CD4-positive, alpha-beta T cell treated with Interleukin-6 at 100 ng/mL for 8 hours (primary cell): ENCODE data around the gene RNF10.
"Not testable (repeated sequence)": the region's sequence is repeated elsewhere in the genome, so short reads cannot be mapped to it uniquely, and the experiment has no call there.

Source experiments
- DNase-seq: peaks from one replicate; pipeline ENCODE4 v3.0.0-alpha.2; 2020; ENCODE audit warnings: mixed read lengths, low spot score

Gene RNF10

DNA sequence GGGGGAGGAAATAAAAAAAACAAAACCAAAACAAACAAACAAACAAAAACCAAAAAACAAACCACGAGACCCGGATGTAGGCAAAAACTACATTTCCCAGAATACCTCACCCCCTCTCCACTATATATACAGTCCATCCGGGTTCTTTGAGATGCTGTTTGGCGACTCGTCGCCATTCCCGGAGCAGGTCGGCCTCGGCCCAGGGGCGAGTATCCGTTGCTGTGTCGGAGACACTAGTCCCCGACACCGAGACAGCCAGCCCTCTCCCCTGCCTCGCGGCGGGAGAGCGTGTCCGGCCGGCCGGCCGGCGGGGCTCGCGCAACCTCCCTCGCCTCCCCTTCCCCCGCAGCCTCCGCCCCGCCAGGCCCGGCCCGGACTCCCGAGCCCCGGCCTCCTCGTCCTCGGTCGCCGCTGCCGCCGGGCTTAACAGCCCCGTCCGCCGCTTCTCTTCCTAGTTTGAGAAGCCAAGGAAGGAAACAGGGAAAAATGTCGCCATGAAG is at the start of gene RNF10:
TSS of gene RNF10 (plus strand) at position 154 of the 500 bp plus-strand sequence. CDS start 456 bp downstream, outside the sequence.
- DNase-seq = peak; percentile 83

GRCh38 chr12:120485961-120486881 is 47.9 kb upstream of the RNF10 start:
- DNase-seq = no peak

GRCh38 chr12:120487552-120487951 is 46.6 kb upstream of the RNF10 start:
- not testable (repeated sequence) for DNase-seq

- DNase-seq = no peak
Observed at GRCh38 chr12:120488057-120488640, 46.0 kb upstream of the RNF10 start.

DNA sequence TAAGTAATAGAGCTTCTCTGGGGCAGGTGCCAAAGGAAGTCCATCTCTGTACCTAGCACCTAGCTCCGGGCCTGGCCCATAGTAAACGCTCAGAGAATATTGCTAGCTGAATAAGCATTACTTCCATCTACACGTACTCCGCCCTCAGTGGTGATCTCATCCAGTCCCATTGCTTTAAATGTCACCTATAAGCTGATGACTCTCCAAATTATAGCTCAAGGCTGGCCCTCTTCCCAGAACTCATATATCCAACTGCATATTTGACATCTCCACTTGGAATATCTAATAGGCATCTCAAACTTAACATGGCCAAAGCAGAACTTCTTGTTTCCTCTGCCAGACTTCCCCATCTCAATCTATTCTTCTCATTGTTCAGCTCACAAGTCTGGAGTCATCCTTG is 45.1 kb upstream of the RNF10 start:
- no peak for DNase-seq

- no peak for DNase-seq
Observed at GRCh38 chr12:120490325-120490724, 43.8 kb upstream of the RNF10 start.

- no peak for DNase-seq
Observed at GRCh38 chr12:120490833-120491512, 43.2 kb upstream of the RNF10 start.

GRCh38 chr12:120495186-120495730 is 38.9 kb upstream of the RNF10 start:
- DNase-seq = no peak

DNA sequence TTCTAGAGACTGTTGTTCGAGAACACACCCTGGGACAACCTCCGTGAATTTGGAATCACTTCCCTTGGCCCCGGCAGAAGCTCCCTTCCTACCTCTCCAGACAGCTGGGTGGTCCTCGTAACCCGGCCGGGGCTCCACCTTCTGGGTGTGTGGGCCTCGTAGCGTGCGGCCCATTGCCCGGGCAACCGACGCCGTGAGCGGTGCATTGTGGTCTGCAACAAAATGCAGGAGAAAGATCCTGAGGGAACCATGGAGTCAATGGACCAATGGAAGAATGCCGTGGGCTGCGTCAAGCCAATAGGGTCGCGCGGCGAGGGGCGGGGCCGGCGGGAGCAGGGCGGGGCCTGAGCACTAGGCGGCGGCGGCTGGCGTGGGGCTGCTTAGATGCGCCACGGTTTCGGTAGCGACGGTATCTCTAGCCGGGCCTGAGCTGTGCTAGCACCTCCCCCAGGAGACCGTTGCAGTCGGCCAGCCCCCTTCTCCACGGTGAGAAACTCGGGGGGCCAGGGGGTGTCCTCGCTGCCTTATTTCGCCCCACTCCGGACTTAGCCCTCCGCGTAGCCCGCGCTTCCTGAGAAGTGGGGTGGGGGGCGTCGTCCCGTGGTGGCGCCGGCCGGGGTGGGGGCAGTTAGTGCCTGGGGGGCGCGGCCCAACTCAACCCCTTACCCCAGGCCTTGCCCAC is 38.3 kb upstream of the RNF10 start, which contains the start of gene DYNLL1:
TSS of gene DYNLL1 (plus strand) at position 383 of the 682 bp plus-strand sequence. CDS start 309 bp downstream, outside the sequence.
- DNase-seq = peak; percentile 95

DNA sequence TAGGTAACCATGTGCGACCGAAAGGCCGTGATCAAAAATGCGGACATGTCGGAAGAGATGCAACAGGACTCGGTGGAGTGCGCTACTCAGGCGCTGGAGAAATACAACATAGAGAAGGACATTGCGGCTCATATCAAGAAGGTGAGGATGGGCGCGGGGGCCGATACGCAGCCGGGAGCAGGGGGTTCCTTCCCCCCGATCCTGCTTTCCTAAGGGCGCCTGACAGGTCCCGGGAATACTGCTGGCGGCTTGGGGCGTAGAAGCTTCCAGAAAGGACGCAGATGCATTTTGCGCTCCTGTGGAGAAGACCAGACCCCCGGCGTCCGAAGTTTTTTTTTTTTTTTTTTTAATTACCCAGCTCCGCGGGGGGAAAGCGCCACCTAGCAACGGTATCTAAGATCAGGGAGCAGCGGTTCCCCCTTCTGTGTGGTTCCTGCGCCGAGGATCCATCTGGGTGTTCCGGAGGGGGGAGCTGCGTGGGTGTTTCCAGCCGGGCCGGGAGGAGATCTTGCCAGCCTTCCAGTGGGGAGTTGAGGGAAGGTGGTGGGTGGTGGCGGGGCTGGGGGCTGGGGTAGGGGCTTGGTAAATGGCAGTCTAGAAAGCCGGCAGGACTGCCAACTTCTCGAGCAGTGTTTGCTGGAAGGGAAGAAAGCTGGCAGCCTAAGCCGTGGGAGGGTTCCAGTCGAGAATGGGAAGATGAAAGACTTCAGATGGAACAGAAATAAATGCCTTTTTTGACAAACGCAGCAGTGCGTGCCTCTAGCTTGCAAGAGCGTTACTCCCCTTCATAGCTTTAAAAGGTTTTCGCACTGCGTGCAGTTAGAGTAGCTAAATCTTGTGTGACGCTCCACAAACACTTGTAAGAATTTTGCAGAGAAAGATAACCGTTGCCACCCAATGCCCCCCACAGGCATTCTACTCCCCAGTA is 37.5 kb upstream of the RNF10 start:
- DNase-seq = peak; percentile 47

DNA sequence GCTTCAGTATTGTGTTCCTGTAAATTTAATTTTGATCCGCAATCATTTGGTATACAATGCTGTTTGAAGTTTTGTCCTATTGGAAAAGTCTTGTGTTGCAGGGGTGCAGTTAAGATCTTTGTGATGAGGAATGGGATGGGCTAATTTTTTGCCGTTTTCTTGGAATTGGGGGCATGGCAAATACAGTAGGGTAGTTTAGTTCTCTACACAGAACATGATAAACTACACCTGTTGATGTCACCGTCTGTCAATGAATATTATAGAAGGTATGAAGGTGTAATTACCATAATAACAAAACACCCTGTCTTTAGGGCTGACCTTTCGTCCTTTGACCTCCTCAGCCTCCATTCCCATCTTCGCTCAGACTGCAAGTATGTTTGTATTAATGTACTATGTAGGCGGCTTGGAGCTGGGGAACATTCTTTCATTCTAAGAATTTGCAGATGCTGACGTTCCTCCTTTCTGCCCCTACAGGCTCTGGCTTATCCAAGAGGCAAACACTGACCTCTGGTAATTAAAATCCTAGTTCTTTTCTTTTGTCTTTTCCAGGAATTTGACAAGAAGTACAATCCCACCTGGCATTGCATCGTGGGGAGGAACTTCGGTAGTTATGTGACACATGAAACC is 36.5 kb upstream of the RNF10 start:
- DNase-seq = no peak

DNA sequence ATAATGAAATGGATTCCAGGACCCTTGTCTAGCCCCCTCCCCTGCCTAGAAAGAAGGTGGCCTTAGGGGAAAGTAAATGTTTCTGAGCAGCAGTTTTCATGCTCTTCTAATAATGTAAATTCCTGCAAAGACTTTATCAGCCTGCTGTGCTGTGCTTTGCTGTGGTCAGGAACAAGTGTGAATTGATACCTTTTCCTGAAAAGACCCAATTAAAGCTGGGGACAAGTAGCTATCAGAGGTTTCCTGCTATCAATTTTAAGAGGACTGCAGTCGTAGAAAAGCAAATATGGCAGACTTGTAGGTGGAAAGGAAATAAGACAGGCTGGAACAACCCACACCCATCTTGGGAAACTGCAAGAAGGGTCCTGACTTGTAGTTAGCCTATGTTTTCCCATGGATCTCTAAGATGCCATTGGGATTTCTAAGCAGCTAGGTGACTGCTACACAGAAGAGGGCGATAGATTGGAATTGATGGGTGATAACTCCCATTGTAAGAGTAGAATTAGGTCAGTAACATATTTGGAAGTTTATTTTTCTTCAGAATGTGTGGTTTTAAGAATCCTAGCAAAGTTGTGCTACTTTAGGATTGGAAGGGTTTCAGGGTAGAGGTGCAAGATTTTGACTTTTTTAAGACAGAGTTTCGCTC is 35.2 kb upstream of the RNF10 start:
- DNase-seq = no peak

- DNase-seq = no peak
Observed at GRCh38 chr12:120500581-120500980, 33.6 kb upstream of the RNF10 start.

GRCh38 chr12:120504587-120504986 is 29.6 kb upstream of the RNF10 start:
- DNase-seq = no peak

- DNase-seq = no peak
Observed at GRCh38 chr12:120508537-120508936, 25.6 kb upstream of the RNF10 start.

GRCh38 chr12:120514002-120514401 is 20.2 kb upstream of the RNF10 start:
- no peak for DNase-seq

DNA sequence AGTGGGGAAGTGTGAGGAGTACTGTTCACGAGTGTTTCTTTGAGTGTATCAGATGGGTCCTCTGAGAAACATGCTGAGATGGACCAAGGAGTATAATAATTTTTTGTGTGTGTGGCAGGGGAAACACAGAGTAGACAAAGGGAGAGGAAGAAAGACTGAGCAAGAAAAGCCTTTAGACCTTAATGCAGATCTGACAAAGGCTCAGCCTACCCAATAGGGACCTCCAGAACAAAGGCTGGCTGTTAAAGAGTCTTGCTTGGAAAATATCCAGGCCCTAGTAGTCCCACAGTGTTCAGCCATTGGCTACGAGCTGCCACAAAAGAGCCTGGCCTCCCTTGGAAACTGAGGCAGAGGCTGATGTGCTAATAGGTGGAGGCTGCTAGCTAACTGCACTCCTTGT is 18.7 kb upstream of the RNF10 start:
- no peak for DNase-seq

- not testable (repeated sequence) for DNase-seq
Observed at GRCh38 chr12:120519324-120519723, 14.8 kb upstream of the RNF10 start.

- no peak for DNase-seq
Observed at GRCh38 chr12:120522568-120522967, 11.6 kb upstream of the RNF10 start.
